Gastroesophageal sphincter (tissue), 3 donors: ENCODE data around the gene XYLB.

Experiments used
- CTCF ChIP-seq, 4 experiments: fragments of 200-600 bp in 2 of 4; fragments of 450-650 bp in 2 of 4; sonication (generic) in 1 of 4; IDR thresholded peaks; one replicate each; pipeline ENCODE4 v1.5.1; 2017 to 2019; ENCODE audit warnings: antibody characterized with exemption in 4 of 4, mild to moderate bottlenecking in 2 of 4, moderate library complexity in 2 of 4
- EP300 ChIP-seq: sonication (generic); formaldehyde crosslinking; IDR thresholded peaks from one replicate; pipeline ENCODE4 v1.6.1; 2017; ENCODE audit warnings: antibody characterized with exemption, mild to moderate bottlenecking
- POLR2A ChIP-seq, 2 donors: fragments of 450-650 bp; IDR thresholded peaks; one replicate each; pipeline ENCODE4 v1.6.1; 2017; ENCODE audit warnings: antibody characterized with exemption in 2 of 2, mild to moderate bottlenecking in 2 of 2, moderate library complexity in 1 of 2

- TF ChIP-seq CTCF (IDR thresholded peaks at IDR 0.05) = no peak
- TF ChIP-seq POLR2A (IDR thresholded peaks at IDR 0.05) = no peak
- TF ChIP-seq EP300 = no peak
These were observed 12.2 kb upstream of the XYLB start for GRCh38 chr3:38334142-38335055.
